Colonic mucosa (tissue), 4 donors: ENCODE results near the gene HOXC5. TPM values are rescaled to one million over a fixed set of nuclear protein-coding genes. Genes with fewer than 3 reads are reported as not detected.
A peak's percentile ranks its signal among the peaks of the same experiment; 100 is the strongest.

Experiments
- DNase-seq: peaks from one replicate; pipeline ENCODE4 v3.0.0-alpha.2; 2020
- H3K27ac ChIP-seq: fragments of 200-600 bp; one replicate; pipeline ENCODE4 v1.8.0; 2021
- H3K27me3 ChIP-seq: fragments of 200-600 bp; one replicate; pipeline ENCODE4 v1.8.0; 2021
- H3K36me3 ChIP-seq: fragments of 200-600 bp; one replicate; pipeline ENCODE4 v1.8.0; 2021
- H3K4me1 ChIP-seq: fragments of 200-600 bp; one replicate; pipeline ENCODE4 v1.8.0; 2021; ENCODE audit warnings: mild to moderate bottlenecking
- H3K4me3 ChIP-seq: fragments of 200-600 bp; one replicate; pipeline ENCODE4 v1.8.0; 2021
- H3K9ac ChIP-seq, 2 donors: one replicate each; pipeline ENCODE4 v1.7.0; 2013; ENCODE audit warnings: control low read depth in 2 of 2, low read depth in 2 of 2, low read length in 2 of 2
- H3K9me3 ChIP-seq: fragments of 200-600 bp; one replicate; pipeline ENCODE4 v1.8.0; 2021
- CTCF ChIP-seq: fragments of 200-600 bp; IDR thresholded peaks from one replicate; pipeline ENCODE4 v1.8.0; 2022; ENCODE audit warnings: antibody characterized with exemption, mild to moderate bottlenecking
- intact Hi-C: fragments of 100-400 bp; cut with DNase I; formaldehyde crosslinking; loops from one replicate; pipeline ENCODE4 v1.14.1; 2022
- total RNA-seq, 2 donors: library from RNA; stranded (reverse); fragmentation: NEBNext Ultra II Directional in 1 of 2; extraction: Animal tissue kit (Norgen Biotek cat#: 25700) in 1 of 2; gene quantifications; one replicate each; pipeline ENCODE4 v1.2.1, GENCODE V29; 2021
- donor health status: healthy.
- donor health status: DM: no; HTN: no; CAD: no.
- donor health status: DM: no; HTN: no; CAD: no.

HOXC5 gene
- total RNA-seq, 2 donors from 2014 or later, result not detected

- Histone ChIP-seq H3K4me1 (peaks cover 9% of the 10 kb centered on the region), H3K9ac (no peak overlapping the region), H3K27me3 (peaks cover 100% of the 10 kb centered on the region), H3K9me3 (no peaks in the 10 kb centered on the region), H3K4me3 (no peak overlapping the region), H3K36me3 (no peaks in the 10 kb centered on the region), H3K27ac (no peak overlapping the region)
- DNase-seq, result no peak
- intact Hi-C loops, result no loop called here
- TF ChIP-seq CTCF, result no peak
Measured at GRCh38 chr12:53997204-53998109, 35.4 kb upstream of the HOXC5 start.

- DNase-seq, result no peak
- Histone ChIP-seq H3K27me3 (peaks cover 100% of the 10 kb centered on the region), H3K36me3 (no peaks in the 10 kb centered on the region), H3K27ac (no peak overlapping the region), H3K4me3 (no peak overlapping the region), H3K9ac (no peak overlapping the region), H3K4me1 (peaks cover 9% of the 10 kb centered on the region), H3K9me3 (no peaks in the 10 kb centered on the region)
- TF ChIP-seq CTCF, result no peak
- intact Hi-C loops, result no loop called here
Measured at GRCh38 chr12:53998110-53998899, 34.5 kb upstream of the HOXC5 start.

GRCh38 chr12:53998900-53999236 lies 34.0 kb upstream of the HOXC5 start:
- intact Hi-C loops, result no loop called here
- Histone ChIP-seq H3K4me1 (peaks cover 9% of the 10 kb centered on the region), H3K9ac (no peak overlapping the region), H3K27me3 (peaks cover 100% of the 10 kb centered on the region), H3K9me3 (no peaks in the 10 kb centered on the region), H3K4me3 (no peak overlapping the region), H3K27ac (no peak overlapping the region), H3K36me3 (no peaks in the 10 kb centered on the region)
- TF ChIP-seq CTCF, result no peak
- DNase-seq, result no peak

GRCh38 chr12:53999559-54000115 lies 33.2 kb upstream of the HOXC5 start:
- Histone ChIP-seq H3K27me3 (peaks cover 100% of the 10 kb centered on the region), H3K27ac (no peak overlapping the region), H3K36me3 (no peaks in the 10 kb centered on the region), H3K9ac (peak overlapping the region in 1 of 2 donors; percentile 35), H3K4me1 (peaks cover 9% of the 10 kb centered on the region), H3K9me3 (no peaks in the 10 kb centered on the region), H3K4me3 (no peak overlapping the region)
- intact Hi-C loops, result loop anchor here (10.0 kb wide), 1 partner anchor 355 kb away; no protein-coding TSS in a partner anchor
- no peak for TF ChIP-seq CTCF
- DNase-seq, result no peak
